Fibroblast of villous mesenchyme (primary cell): ENCODE data around the gene BUD31. TPM values are rescaled to one million over a fixed set of nuclear protein-coding genes. Genes with fewer than 3 reads are reported as not detected.
A peak's percentile ranks its signal among the peaks of the same experiment; 100 is the strongest.

Experiments used
- DNase-seq: peaks from one replicate; pipeline ENCODE4 v3.0.0-alpha.2; 2010; ENCODE audit warnings: low read depth
- H3K4me3 ChIP-seq: 2 replicates; pipeline ENCODE4 v1.5.1; 2011; ENCODE audit warnings: low read depth, mild to moderate bottlenecking, low read length
- CTCF ChIP-seq: IDR thresholded peaks from 2 replicates; pipeline ENCODE4 v1.5.1; 2012; ENCODE audit warnings: low read depth, mild to moderate bottlenecking, low read length; ENCODE audit not compliant: insufficient read depth
- total RNA-seq: library from RNA; depleted of rRNA; stranded (reverse); fragments of >200 nt; gene quantifications from 2 replicates; pipeline ENCODE4 v1.2.3, GENCODE V29; 2012

BUD31 gene
- total RNA-seq, 1 donor = 101 TPM

- TF ChIP-seq CTCF = no peak
- no peak for DNase-seq
- no peak overlapping the region for H3K4me3 ChIP-seq
Observed at GRCh38 chr7:99457050-99457649, 48.4 kb downstream of the BUD31 start.

GRCh38 chr7:99457650-99458493 is 49.1 kb downstream of the BUD31 start:
- no peak for TF ChIP-seq CTCF
- H3K4me3 ChIP-seq = no peak overlapping the region
- DNase-seq = no peak

GRCh38 chr7:99459087-99459486 is 50.3 kb downstream of the BUD31 start:
- no peak overlapping the region for H3K4me3 ChIP-seq
- no peak for DNase-seq
- peak; percentile 42 for TF ChIP-seq CTCF

GRCh38 chr7:99460651-99461050 is 51.9 kb downstream of the BUD31 start:
- no peak for DNase-seq
- no peak for TF ChIP-seq CTCF
- H3K4me3 ChIP-seq = no peak overlapping the region

GRCh38 chr7:99461221-99461620 is 52.5 kb downstream of the BUD31 start:
- no peak for DNase-seq
- H3K4me3 ChIP-seq = no peak overlapping the region
- TF ChIP-seq CTCF = no peak

GRCh38 chr7:99465421-99465768 is 56.6 kb downstream of the BUD31 start:
- H3K4me3 ChIP-seq = peak overlapping the region; percentile 96
- no peak for TF ChIP-seq CTCF
- DNase-seq = no peak

- H3K4me3 ChIP-seq = no peak overlapping the region
- DNase-seq = no peak
- TF ChIP-seq CTCF = no peak
Observed at GRCh38 chr7:99468336-99468918, 59.7 kb downstream of the BUD31 start.
